ENCODE results near the gene ZNF710. TPM values are rescaled to one million over a fixed set of nuclear protein-coding genes. Genes with fewer than 3 reads are reported as not detected.

ZNF710 gene
- total and polyA plus RNA-seq, 11 donors: 2.9 to 22.4 (median 5.9) TPM

- Histone ChIP-seq H3K4me3 (no peak overlapping the region), H3K4me1 (peaks cover 0 to 48% (median 14%) of the 10 kb centered on the region in 12 donors), H3K27me3 (no peaks in the 10 kb centered on the region), H3K27ac (no peak overlapping the region), H3K36me3 (no peaks in the 10 kb centered on the region), H3K9me3 (no peaks in the 10 kb centered on the region)
- ATAC-seq (no peak), DNase-seq (no peak)
- no peak for TF ChIP-seq CTCF (IDR thresholded peaks at IDR 0.05)
- TF ChIP-seq POLR2A (IDR thresholded peaks at IDR 0.05): no peak
- 79 to 94% (median 87%) methylated on average over 6 of the region's 6 CpGs for WGBS, 4 donors
- intact Hi-C loops (cut with DNase I): no loop called here
These were observed 22.0 kb downstream of the ZNF710 start for GRCh38 chr15:90022905-90023700.

GRCh38 chr15:90024406-90024805 is 23.3 kb downstream of the ZNF710 start:
- H3K27ac ChIP-seq: no peak overlapping the region
- whole genome bisulfite sequencing, 4 donors: 93 to 98% (median 96%) methylated on average over 4 of the region's 4 CpGs
- no peaks in the 10 kb centered on the region for H3K36me3 ChIP-seq
- no peak for TF ChIP-seq CTCF (IDR thresholded peaks at IDR 0.05)
- no peak for TF ChIP-seq POLR2A (IDR thresholded peaks at IDR 0.05)
- ATAC-seq: no peak
- H3K4me3 ChIP-seq: no peak overlapping the region
- H3K9me3 ChIP-seq: no peaks in the 10 kb centered on the region
- no peaks in the 10 kb centered on the region for H3K27me3 ChIP-seq
- H3K4me1 ChIP-seq: peaks cover 0 to 49% (median 11%) of the 10 kb centered on the region in 12 donors
- intact Hi-C loops (cut with DNase I): no loop called here
- DNase-seq: peak in 1 of 5 donors; percentile 23

GRCh38 chr15:90025489-90026033 is 24.4 kb downstream of the ZNF710 start:
- no peak overlapping the region for H3K27ac ChIP-seq
- no peaks in the 10 kb centered on the region for H3K27me3 ChIP-seq
- H3K36me3 ChIP-seq: no peaks in the 10 kb centered on the region
- WGBS, 4 donors: 90 to 96% (median 94%) methylated on average over 2 of the region's 2 CpGs
- TF ChIP-seq POLR2A (IDR thresholded peaks at IDR 0.05) (no peak), CTCF (IDR thresholded peaks at IDR 0.05) (no peak)
- ATAC-seq (no peak), DNase-seq (no peak)
- H3K4me3 ChIP-seq: no peak overlapping the region
- H3K4me1 ChIP-seq: peaks cover 0 to 49% (median under 1%) of the 10 kb centered on the region in 12 donors
- intact Hi-C loops (cut with DNase I): no loop called here
- H3K9me3 ChIP-seq: no peaks in the 10 kb centered on the region

GRCh38 chr15:90028376-90028944 is 27.3 kb downstream of the ZNF710 start:
- Histone ChIP-seq H3K27ac (no peak overlapping the region), H3K4me3 (no peak overlapping the region), H3K36me3 (no peaks in the 10 kb centered on the region), H3K9me3 (no peaks in the 10 kb centered on the region), H3K27me3 (no peaks in the 10 kb centered on the region), H3K4me1 (peaks cover 0 to 67% (median 17%) of the 10 kb centered on the region in 12 donors)
- no peak for ATAC-seq
- intact Hi-C loops (cut with DNase I): no loop called here
- TF ChIP-seq POLR2A (IDR thresholded peaks at IDR 0.05) (no peak), CTCF (IDR thresholded peaks at IDR 0.05) (no peak)
- WGBS, 4 donors: 93 to 99% (median 94%) methylated on average over 5 of the region's 5 CpGs
- DNase-seq: no peak
